GM12865 (cell line): ENCODE data around the gene ST6GALNAC5.

Experiments
- DNase-seq: peaks from one replicate; pipeline ENCODE4 v3.0.0; 2010; ENCODE audit warnings: low read depth
- H3K4me3 ChIP-seq: 2 replicates; pipeline ENCODE4 v1.5.1; 2011; ENCODE audit warnings: mild to moderate bottlenecking, low read depth, low read length, control low read depth
- TF ChIP-seq, protein P1 (sequence below): IDR thresholded peaks from 2 replicates; pipeline ENCODE4 v1.5.1; 2011; ENCODE audit warnings: low read length, control low read depth, low read depth, inconsistent platforms; ENCODE audit not compliant: insufficient read depth; ENCODE audit errors: missing control alignments

Gene ST6GALNAC5

DNA sequence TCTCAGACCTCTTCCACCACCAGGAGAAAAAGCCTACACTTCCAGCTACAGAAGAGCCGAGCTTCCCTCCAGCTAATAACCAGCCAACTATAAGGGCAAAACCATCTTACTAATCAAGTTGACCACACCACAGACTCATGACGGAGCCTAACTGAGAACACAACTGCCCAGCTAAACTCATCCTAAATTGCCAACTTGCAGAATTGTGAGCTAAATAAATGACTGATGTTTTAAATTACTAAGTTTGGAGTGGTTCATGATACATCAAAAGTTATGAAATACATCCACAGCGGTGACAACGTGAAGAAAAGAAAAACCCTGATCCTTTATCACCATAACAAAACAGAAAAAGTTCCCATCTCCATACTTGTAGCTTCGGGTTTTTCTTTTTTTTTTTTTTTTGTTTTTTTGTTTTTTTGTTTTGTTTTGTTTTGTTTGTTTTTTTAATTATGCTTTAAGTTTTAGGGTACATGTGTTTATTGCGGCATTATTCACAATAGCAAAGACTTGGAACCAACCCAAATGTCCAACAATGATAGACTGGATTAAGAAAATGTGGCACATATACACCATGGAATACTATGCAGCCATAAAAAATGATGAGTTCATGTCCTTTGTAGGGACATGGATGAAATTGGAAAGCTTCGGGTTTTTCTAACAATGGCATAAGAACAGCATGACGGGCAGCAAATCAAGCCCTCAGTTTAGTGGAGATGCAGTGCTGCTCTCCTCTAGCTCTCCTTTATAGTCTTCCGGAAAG, 229.4 kb downstream of the ST6GALNAC5 start:
- TF ChIP-seq, protein P1, sequence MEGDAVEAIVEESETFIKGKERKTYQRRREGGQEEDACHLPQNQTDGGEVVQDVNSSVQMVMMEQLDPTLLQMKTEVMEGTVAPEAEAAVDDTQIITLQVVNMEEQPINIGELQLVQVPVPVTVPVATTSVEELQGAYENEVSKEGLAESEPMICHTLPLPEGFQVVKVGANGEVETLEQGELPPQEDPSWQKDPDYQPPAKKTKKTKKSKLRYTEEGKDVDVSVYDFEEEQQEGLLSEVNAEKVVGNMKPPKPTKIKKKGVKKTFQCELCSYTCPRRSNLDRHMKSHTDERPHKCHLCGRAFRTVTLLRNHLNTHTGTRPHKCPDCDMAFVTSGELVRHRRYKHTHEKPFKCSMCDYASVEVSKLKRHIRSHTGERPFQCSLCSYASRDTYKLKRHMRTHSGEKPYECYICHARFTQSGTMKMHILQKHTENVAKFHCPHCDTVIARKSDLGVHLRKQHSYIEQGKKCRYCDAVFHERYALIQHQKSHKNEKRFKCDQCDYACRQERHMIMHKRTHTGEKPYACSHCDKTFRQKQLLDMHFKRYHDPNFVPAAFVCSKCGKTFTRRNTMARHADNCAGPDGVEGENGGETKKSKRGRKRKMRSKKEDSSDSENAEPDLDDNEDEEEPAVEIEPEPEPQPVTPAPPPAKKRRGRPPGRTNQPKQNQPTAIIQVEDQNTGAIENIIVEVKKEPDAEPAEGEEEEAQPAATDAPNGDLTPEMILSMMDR, result no peak
- DNase-seq, result no peak
- no peak overlapping the region for H3K4me3 ChIP-seq

DNA sequence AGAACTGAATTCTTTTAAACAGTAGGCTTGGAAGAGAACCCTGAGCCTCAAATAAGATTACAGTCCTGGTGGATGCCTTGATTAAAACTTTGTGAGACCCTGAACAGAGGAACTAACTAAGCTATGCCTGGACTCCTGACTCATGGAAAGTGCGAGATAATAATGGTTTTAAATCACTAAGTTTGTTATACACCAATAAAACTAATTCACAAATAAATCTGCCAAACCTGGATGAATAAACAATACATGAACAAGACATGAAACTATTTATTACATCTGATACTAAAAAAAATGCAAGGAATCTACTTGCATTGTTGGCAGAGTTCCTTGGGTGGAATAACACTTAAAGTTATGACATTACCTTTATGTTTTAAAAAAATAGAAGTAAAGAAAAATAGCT, 233.6 kb downstream of the ST6GALNAC5 start:
- DNase-seq, result no peak
- H3K4me3 ChIP-seq, result no peak overlapping the region
- TF ChIP-seq, protein P1, result no peak

DNA sequence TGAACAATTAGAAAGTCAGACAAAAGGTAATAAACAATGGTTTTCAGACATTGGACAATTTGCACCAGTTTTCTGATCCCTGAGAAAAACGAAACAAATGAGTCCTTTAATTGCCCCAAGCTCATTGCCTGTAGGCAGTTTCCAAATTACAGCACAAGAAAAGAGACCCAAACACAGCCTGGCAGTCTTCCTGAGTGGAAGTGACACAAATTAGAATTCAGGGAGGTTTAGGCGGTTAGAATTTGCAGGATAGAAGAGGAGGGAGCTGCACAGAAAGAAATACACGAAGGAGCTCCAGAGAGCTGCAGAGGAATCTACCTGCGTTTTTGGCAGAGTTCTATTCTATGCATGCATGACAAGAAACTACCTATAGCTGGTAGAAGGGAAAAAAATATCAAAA, 236.2 kb downstream of the ST6GALNAC5 start:
- TF ChIP-seq, protein P1, result no peak

DNA sequence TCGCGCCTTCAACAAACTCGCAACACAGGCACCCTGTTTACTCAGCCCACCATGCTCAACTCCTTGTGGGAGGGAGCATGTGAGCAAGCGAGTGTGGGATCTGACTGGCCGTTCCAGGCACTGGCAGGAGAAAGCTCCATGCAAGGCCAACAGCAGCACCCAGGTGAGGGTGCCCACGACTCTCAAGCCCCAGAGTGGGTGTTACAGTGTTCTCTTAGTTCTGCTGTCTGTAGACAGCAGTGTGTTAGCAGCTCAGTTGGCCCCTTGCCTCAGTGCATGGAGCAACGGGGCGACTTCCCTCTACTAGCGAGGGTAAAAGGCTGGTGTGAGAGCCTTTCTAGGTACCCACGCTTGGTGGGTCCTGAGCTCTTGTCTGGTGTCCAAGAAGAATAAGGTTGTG, 237.4 kb downstream of the ST6GALNAC5 start:
- no peak overlapping the region for H3K4me3 ChIP-seq
- TF ChIP-seq, protein P1, result no peak
- no peak for DNase-seq

More for the DNA sequence above, 236.2 kb downstream of the ST6GALNAC5 start:
- DNase-seq, result no peak
- no peak overlapping the region for H3K4me3 ChIP-seq
